GM12878 (cell line): ENCODE data around the gene STXBP4. TPM values are rescaled to one million over a fixed set of nuclear protein-coding genes. Genes with fewer than 3 reads are reported as not detected.
A peak's percentile ranks its signal among the peaks of the same experiment; 100 is the strongest.

Experiments
- ATAC-seq: fragments of 200-7000 bp; cut with Tn5 transposase; 3 replicates; pipeline ENCODE4 v1.9.1; 2020; ENCODE audit warnings: mild to moderate bottlenecking, moderate library complexity
- BruUV-seq: library from RNA; stranded (reverse); fragments of 400-500 nt; replicated peaks from 2 replicates; lab custom pipeline; 2021; lab: Mats Ljungman, UMichigan
- CTCF ChIA-PET: fragments of 300-600 bp; sonication (Branson Sonifier 250); formaldehyde crosslinking; extraction: SDS; loops from one replicate; lab custom pipeline; 2021; ENCODE audit warnings: inconsistent platforms; lab: Yijun Ruan, JAX
- POLR2A ChIA-PET: fragments of 350-600 bp; formaldehyde crosslinking; extraction: SDS; loops from one replicate; lab custom pipeline; 2021; ENCODE audit warnings: inconsistent platforms; lab: Charles Lee
- RAD21 ChIA-PET: fragments of 300-600 bp; sonication (Branson Sonifier 250); formaldehyde crosslinking; loops from one replicate; lab custom pipeline; 2023; ENCODE audit warnings: antibody characterized with exemption; ENCODE audit not compliant: unreplicated experiment; lab: Charles Lee
- SMC1A ChIA-PET: fragments of 300-600 bp; sonication (Branson Sonifier 250); formaldehyde crosslinking; loops from one replicate; lab custom pipeline; 2023; ENCODE audit not compliant: unreplicated experiment, uncharacterized antibody; lab: Charles Lee
- DNase-seq: peaks from one replicate; pipeline ENCODE4 v3.0.0-alpha.2; 2011; ENCODE audit warnings: low read depth, low spot score
- FAIRE-seq: peaks from 3 replicates; lab custom pipeline; 2011; peaks lifted over from hg19 to GRCh38; lab: Jason Lieb, UNC
- H2AFZ ChIP-seq: 2 replicates; pipeline ENCODE4 v1.6.0; 2011; ENCODE audit warnings: low read depth, low read length, control low read depth; ENCODE audit not compliant: control insufficient read depth
- H3K27ac ChIP-seq: 2 replicates; pipeline ENCODE4 v1.5.1; 2011; ENCODE audit warnings: control low read depth; ENCODE audit not compliant: control insufficient read depth, insufficient read depth
- H3K27me3 ChIP-seq, 2 experiments: replicated peaks in 1 of 2; 2 replicates each; pipeline versions ENCODE4 v1.6.0 to v1.6.1; 2011; ENCODE audit warnings: low read length in 1 of 2; ENCODE audit not compliant: control insufficient read depth in 2 of 2, insufficient read depth in 2 of 2
- H3K36me3 ChIP-seq, 2 experiments: 2 replicates each; pipeline ENCODE4 v1.5.1; 2011; ENCODE audit warnings: low read length in 1 of 2; ENCODE audit not compliant: control insufficient read depth in 2 of 2, insufficient read depth in 2 of 2
- H3K4me1 ChIP-seq: 2 replicates; pipeline ENCODE4 v1.6.1; 2011; ENCODE audit warnings: mild to moderate bottlenecking, low read length, moderate library complexity, mixed read lengths; ENCODE audit not compliant: control insufficient read depth, insufficient read depth
- H3K4me2 ChIP-seq: 2 replicates; pipeline ENCODE4 v1.6.0; 2011; ENCODE audit warnings: control low read depth; ENCODE audit not compliant: control insufficient read depth, insufficient read depth
- H3K4me3 ChIP-seq: fragments of 200-600 bp; sonication (generic); 2 replicates; pipeline ENCODE4 v1.5.1; 2016
- H3K79me2 ChIP-seq: 2 replicates; pipeline ENCODE4 v1.6.0; 2011; ENCODE audit warnings: low read length; ENCODE audit not compliant: control insufficient read depth, insufficient read depth
- H3K9ac ChIP-seq: 2 replicates; pipeline ENCODE4 v1.8.0; 2011; ENCODE audit warnings: low read length, control low read depth, mixed read lengths; ENCODE audit not compliant: control insufficient read depth, insufficient read depth
- H3K9me3 ChIP-seq: replicated peaks from 3 replicates; pipeline ENCODE4 v1.5.1; 2011; ENCODE audit warnings: mild to moderate bottlenecking, low read length; ENCODE audit not compliant: control insufficient read depth, insufficient read depth
- H4K20me1 ChIP-seq: 2 replicates; pipeline ENCODE4 v1.6.0; 2011; ENCODE audit not compliant: control insufficient read depth, insufficient read depth
- ASH2L ChIP-seq: fragments of 300-600, 200-600 bp; sonication (generic); IDR thresholded peaks from 2 replicates; pipeline ENCODE4 v1.6.1; 2017; ENCODE audit warnings: low read depth, mild to moderate bottlenecking, borderline replicate concordance
- CBFB ChIP-seq: IDR thresholded peaks from 2 replicates; pipeline ENCODE4 v1.6.1; 2016; ENCODE audit warnings: antibody characterized with exemption, low read depth
- CEBPZ ChIP-seq: fragments of 150-350 bp; IDR thresholded peaks from 2 replicates; pipeline ENCODE4 v1.6.1; 2016; ENCODE audit warnings: low read depth, low read length
- CHD1 ChIP-seq: IDR thresholded peaks from 2 replicates; pipeline ENCODE4 v1.6.1; 2012; ENCODE audit warnings: low read depth, low read length, improper control_type of control experiment
- E2F4 ChIP-seq: IDR thresholded peaks from 2 replicates; pipeline ENCODE4 v1.6.1; 2012; ENCODE audit warnings: low read depth, low read length, improper control_type of control experiment
- KAT2A ChIP-seq: conservative IDR thresholded peaks from 2 replicates; pipeline ENCODE4 v1.6.1; 2011; ENCODE audit warnings: low read depth, low read length; ENCODE audit not compliant: control insufficient read depth
- MTA3 ChIP-seq: IDR thresholded peaks from 2 replicates; pipeline ENCODE4 v1.6.1; 2012; ENCODE audit warnings: low read length, inconsistent platforms, borderline replicate concordance
- NRF1 ChIP-seq: conservative IDR thresholded peaks from 2 replicates; pipeline ENCODE4 v1.6.1; 2011; ENCODE audit warnings: mild to moderate bottlenecking, low read depth, low read length, improper control_type of control experiment
- STAT3 ChIP-seq: IDR thresholded peaks from 2 replicates; pipeline ENCODE4 v1.6.1; 2011; ENCODE audit warnings: low read depth, low read length, improper control_type of control experiment
- ZBED1 ChIP-seq: IDR thresholded peaks from 2 replicates; pipeline ENCODE4 v1.6.1; 2016; ENCODE audit warnings: borderline replicate concordance
- ZBTB4 ChIP-seq: fragments of 450-650 bp; formaldehyde crosslinking; IDR thresholded peaks from 2 replicates; pipeline ENCODE4 v1.4.0; 2022; ENCODE audit warnings: mild to moderate bottlenecking, moderate library complexity
- ZZZ3 ChIP-seq: IDR thresholded peaks from 2 replicates; pipeline ENCODE4 v1.6.1; 2011; ENCODE audit warnings: low read depth; ENCODE audit not compliant: control insufficient read depth, insufficient read length
- WGBS: methylation state at CpG from one replicate; pipeline ENCODE4 v1.1.6; 2016; ENCODE audit warnings: low lambda C conversion rate; ENCODE audit not compliant: insufficient replicate concordance, insufficient coverage; ENCODE audit errors: missing lambda C conversion rate; 5-methylcytosine and 5-hydroxymethylcytosine counted together
- in situ Hi-C: fragments of 300-500 bp; cut with MboI; formaldehyde crosslinking; loops from 9 replicates; pipeline ENCODE4 v1.14.3; 2018; ENCODE audit warnings: mixed read lengths
- intact Hi-C: fragments of 100-400 bp; cut with micrococcal nuclease; formaldehyde crosslinking; loops from one replicate; pipeline ENCODE4 v1.14.2; 2022; ENCODE audit not compliant: unreplicated experiment
- polyA plus RNA-seq, 11 experiments: library from polyadenylated mRNA; depleted of rRNA in 4 of 11; unstranded in 6 of 11; stranded (reverse) in 5 of 11; fragments of >200 nt; fragmentation: Nextera tagmentation in 4 of 11; fragmentation: Illumina TruSeq in 1 of 11; extraction: Ambion mirVana in 4 of 11; extraction: Trizol in 1 of 11; gene quantifications; 1 replicate in 1 of 11; 2 replicates in 10 of 11; pipeline versions ENCODE4 v1.2.1 to v1.2.3, GENCODE V29; 2011 to 2016; ENCODE audit warnings: inconsistent platforms in 2 of 11, missing spikeins in 2 of 11, low read depth in 1 of 11
- total RNA-seq, 4 experiments: library from RNA; depleted of rRNA in 3 of 4; stranded (reverse); fragments of >200 nt in 3 of 4; fragmentation: Illumina TruSeq in 1 of 4; extraction: Trizol in 1 of 4; gene quantifications; 2 replicates each; pipeline versions ENCODE4 v1.2.1 to v1.2.3, GENCODE V29; 2013 to 2021
- TF ChIP-seq, protein P1 (sequence below): fragments of 450-650 bp; IDR thresholded peaks from 2 replicates; pipeline ENCODE4 v1.6.1; 2018; ENCODE audit warnings: mild to moderate bottlenecking, low read depth, moderate library complexity; ENCODE audit not compliant: partially characterized antibody

Gene STXBP4
- total and polyA plus RNA-seq, 10 of the 15 experiments (the other 5 are each of a cell fraction or from before 2014, with no cell fraction given), result 4.3 to 11.0 (median 6.7) TPM

DNA sequence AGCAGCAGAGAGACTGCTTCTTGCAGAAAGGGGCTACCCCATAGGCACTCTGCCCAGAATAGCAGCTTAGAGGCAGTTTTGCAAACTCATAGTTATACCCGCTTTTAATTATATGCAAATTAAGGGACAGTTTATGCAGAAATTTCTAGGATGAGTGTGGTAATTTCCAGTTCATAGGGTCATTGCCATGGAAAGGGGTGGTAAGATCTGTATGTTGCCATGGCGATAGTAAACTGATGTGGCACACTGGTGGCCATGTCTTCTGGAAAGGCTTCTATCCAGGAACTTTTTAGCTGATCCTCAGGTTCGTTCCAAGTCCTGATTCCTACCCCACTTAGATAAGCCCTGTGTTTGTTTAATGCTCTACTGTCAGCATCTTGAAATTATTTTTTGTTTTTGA is 6.2 kb downstream of the STXBP4 start (continued):
- no peak for TF ChIP-seq CEBPZ
- TF ChIP-seq NRF1, result no peak
- no peak for TF ChIP-seq KAT2A
- no peak for TF ChIP-seq CBFB
- no peak for TF ChIP-seq E2F4

DNA sequence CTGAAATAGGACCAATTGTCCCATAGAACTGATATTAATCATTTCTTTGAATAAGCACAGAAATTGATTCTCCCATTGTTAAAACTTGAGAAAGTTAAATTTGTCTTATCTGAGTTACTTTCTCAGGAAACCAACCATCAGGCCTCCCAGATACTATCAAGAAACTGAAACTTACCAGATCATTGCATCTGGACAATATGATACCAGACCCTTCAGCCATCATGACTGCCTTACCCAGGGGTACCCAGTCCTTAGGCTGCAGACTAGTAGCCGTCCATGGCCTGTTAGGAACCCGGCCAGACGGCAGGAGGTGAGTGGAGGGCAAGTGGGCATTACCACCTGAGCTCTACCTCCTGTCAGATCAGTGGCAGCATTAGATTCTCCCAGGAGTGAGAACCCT is 7.8 kb downstream of the STXBP4 start:
- ChIA-PET CTCF (interaction anchor here (0.6 to 1.5 kb wide), 2 partner anchors 29 to 263 kb away, joined by 3 read pairs; no protein-coding TSS in a partner anchor), POLR2A (no interaction called here), RAD21 (no interaction called here), SMC1A (no interaction called here)
- peaks cover 12% of the 10 kb centered on the region for H3K4me1 ChIP-seq
- DNase-seq (no peak), FAIRE-seq (no peak), ATAC-seq (peak; percentile 69)
- BruUV-seq, result no TSS peak
- no peaks in the 10 kb centered on the region for H3K27me3 ChIP-seq
- peaks cover 3% of the 10 kb centered on the region for H3K79me2 ChIP-seq
- in situ Hi-C loops (no loop called here), intact Hi-C loops (no loop called here)
- no peak overlapping the region for H3K4me3 ChIP-seq
- no peak overlapping the region for H3K9ac ChIP-seq
- 93% methylated on average over 3 of the region's 3 CpGs for WGBS
- H2AFZ ChIP-seq, result peak overlapping the region; percentile 28; the same call in 1 of the 2 replicates
- H4K20me1 ChIP-seq, result no peaks in the 10 kb centered on the region
- peak overlapping the region; percentile 46 for H3K27ac ChIP-seq
- peaks cover 3% of the 10 kb centered on the region; the same call in 2 of the 3 replicates for H3K9me3 ChIP-seq
- no peaks in the 10 kb centered on the region for H3K36me3 ChIP-seq
- H3K4me2 ChIP-seq, result peak overlapping the region; percentile 26; the same call in 1 of the 2 replicates
- TF ChIP-seq ZBTB4 (CRISPR knock-in tag), result no peak
- no peak for TF ChIP-seq ZZZ3
- TF ChIP-seq, protein P1, sequence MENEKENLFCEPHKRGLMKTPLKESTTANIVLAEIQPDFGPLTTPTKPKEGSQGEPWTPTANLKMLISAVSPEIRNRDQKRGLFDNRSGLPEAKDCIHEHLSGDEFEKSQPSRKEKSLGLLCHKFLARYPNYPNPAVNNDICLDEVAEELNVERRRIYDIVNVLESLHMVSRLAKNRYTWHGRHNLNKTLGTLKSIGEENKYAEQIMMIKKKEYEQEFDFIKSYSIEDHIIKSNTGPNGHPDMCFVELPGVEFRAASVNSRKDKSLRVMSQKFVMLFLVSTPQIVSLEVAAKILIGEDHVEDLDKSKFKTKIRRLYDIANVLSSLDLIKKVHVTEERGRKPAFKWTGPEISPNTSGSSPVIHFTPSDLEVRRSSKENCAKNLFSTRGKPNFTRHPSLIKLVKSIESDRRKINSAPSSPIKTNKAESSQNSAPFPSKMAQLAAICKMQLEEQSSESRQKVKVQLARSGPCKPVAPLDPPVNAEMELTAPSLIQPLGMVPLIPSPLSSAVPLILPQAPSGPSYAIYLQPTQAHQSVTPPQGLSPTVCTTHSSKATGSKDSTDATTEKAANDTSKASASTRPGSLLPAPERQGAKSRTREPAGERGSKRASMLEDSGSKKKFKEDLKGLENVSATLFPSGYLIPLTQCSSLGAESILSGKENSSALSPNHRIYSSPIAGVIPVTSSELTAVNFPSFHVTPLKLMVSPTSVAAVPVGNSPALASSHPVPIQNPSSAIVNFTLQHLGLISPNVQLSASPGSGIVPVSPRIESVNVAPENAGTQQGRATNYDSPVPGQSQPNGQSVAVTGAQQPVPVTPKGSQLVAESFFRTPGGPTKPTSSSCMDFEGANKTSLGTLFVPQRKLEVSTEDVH, result no peak
- no peak for TF ChIP-seq STAT3
- no peak for TF ChIP-seq ASH2L
- TF ChIP-seq CHD1, result no peak
- TF ChIP-seq ZBED1, result no peak
- TF ChIP-seq MTA3, result no peak
